ENCODE results near the gene STAP1. TPM values are rescaled to one million over a fixed set of nuclear protein-coding genes. Genes with fewer than 3 reads are reported as not detected.

The STAP1 gene
- total and polyA plus RNA-seq, 2 of the 8 experiments (the other 6 are each of a cell fraction or from before 2014, with no cell fraction given) = not detected

GRCh38 chr4:67584496-67584895 lies 26.0 kb downstream of the STAP1 start:
- H3K4me1 ChIP-seq (replicated peaks in 1 of 4; ENCODE audit: control insufficient read depth in 3 of 4, insufficient read depth in 4 of 4, low read length in 3 of 4) = no peaks in the 10 kb centered on the region
- no peak overlapping the region for H3K18ac ChIP-seq (ENCODE audit: extremely low read depth, low read length)
- no peaks in the 10 kb centered on the region for H4K20me1 ChIP-seq (replicated peaks in 1 of 2; ENCODE audit: control insufficient read depth in 1 of 2, insufficient read depth in 2 of 2, low read length in 2 of 2)
- no peaks in the 10 kb centered on the region for H3K79me2 ChIP-seq (ENCODE audit: control insufficient read depth in 1 of 2, insufficient read depth in 2 of 2, low read length in 2 of 2)
- H3K23me2 ChIP-seq (ENCODE audit: low read depth, low read length) = no peaks in the 10 kb centered on the region; the same call in 1 of the 2 replicates
- no peak overlapping the region for H3K4ac ChIP-seq (replicated peaks; ENCODE audit: insufficient read length, low read depth, low read length)
- no peak overlapping the region for H3K14ac ChIP-seq (ENCODE audit: insufficient read length)
- no peaks in the 10 kb centered on the region for H3K79me1 ChIP-seq (ENCODE audit: low read depth, low read length)
- no peak overlapping the region for H4K8ac ChIP-seq (ENCODE audit: extremely low read depth, insufficient read depth, low read length)
- H2AFZ ChIP-seq (ENCODE audit: low read length) = no peak overlapping the region
- no peak overlapping the region for H3K4me2 ChIP-seq (ENCODE audit: insufficient read depth in 1 of 2, low read depth in 2 of 2, low read length in 2 of 2)
- no peak overlapping the region for H2BK120ac ChIP-seq (replicated peaks; ENCODE audit: low read depth, low read length)
- no peak overlapping the region for H2BK20ac ChIP-seq (ENCODE audit: low read length)
- no peaks in the 10 kb centered on the region for H3K36me3 ChIP-seq (ENCODE audit: control insufficient read depth in 2 of 4, insufficient read depth in 4 of 4, low read length in 3 of 4)
- H3K27me3 ChIP-seq (replicated peaks in 1 of 4; ENCODE audit: control insufficient read depth in 3 of 4, extremely low read depth in 1 of 4, insufficient read depth in 3 of 4, low read length in 3 of 4) = no peaks in the 10 kb centered on the region
- DNase-seq (ENCODE audit: low read depth in 1 of 2, low spot score in 2 of 2) (no peak), FAIRE-seq (no peak)
- ChIA-PET POLR2A (ENCODE audit: partially characterized antibody) (no interaction called here), CTCF (ENCODE audit: partially characterized antibody) (no interaction called here)
- no peak overlapping the region for H2BK12ac ChIP-seq (ENCODE audit: low read depth, low read length)
- H4K5ac ChIP-seq (ENCODE audit: insufficient read length, low read depth, low read length) = no peak overlapping the region
- H3K9ac ChIP-seq (replicated peaks in 1 of 4; ENCODE audit: extremely low read depth in 1 of 4, low read depth in 3 of 4, low read length in 3 of 4) = no peak overlapping the region
- H3K56ac ChIP-seq (replicated peaks; ENCODE audit: insufficient read length, low read depth, low read length) = no peak overlapping the region
- no peaks in the 10 kb centered on the region for H3K9me3 ChIP-seq (ENCODE audit: insufficient read depth in 2 of 2, low read depth in 1 of 2, low read length in 1 of 2)
- no peak overlapping the region for H3K23ac ChIP-seq (ENCODE audit: insufficient read length)
- H4K91ac ChIP-seq (replicated peaks; ENCODE audit: insufficient read length, low read length) = no peak overlapping the region
- no peak overlapping the region for H2BK15ac ChIP-seq (ENCODE audit: low read length)
- no peak overlapping the region for H3K27ac ChIP-seq (ENCODE audit: low read depth, low read length)
- H2AK5ac ChIP-seq (ENCODE audit: low read depth, low read length) = no peak overlapping the region
- no peak overlapping the region for H2BK5ac ChIP-seq (ENCODE audit: low read depth, low read length)
- no peak overlapping the region for H3K4me3 ChIP-seq (ENCODE audit: extremely low read depth in 1 of 4, insufficient read depth in 2 of 4, low read depth in 3 of 4, low read length in 4 of 4)
- no peak for TF ChIP-seq SIN3A (conservative IDR thresholded peaks at IDR 0.05 in 1 of 2, IDR thresholded peaks at IDR 0.05 in 1 of 2; ENCODE audit: low read depth in 1 of 2, low read length in 2 of 2)
- no peak for TF ChIP-seq SUZ12 (IDR thresholded peaks at IDR 0.05; ENCODE audit: low read length)
- TF ChIP-seq KDM1A (IDR thresholded peaks at IDR 0.05; ENCODE audit: borderline replicate concordance, low read length) = no peak
- TF ChIP-seq FOSL1 (IDR thresholded peaks at IDR 0.05; ENCODE audit: insufficient read depth, low read depth, low read length) = no peak
- TF ChIP-seq CBX5 (IDR thresholded peaks at IDR 0.05; ENCODE audit: low read depth, low read length) = no peak

Data from H1 (cell line).